DMS79 treated with DMSO at 0.1 percent for 48 hours (cell line): ENCODE measurements around the gene FGF22.
A peak's percentile ranks its signal among the peaks of the same experiment; 100 is the strongest.

ENCODE experiments used
- DNase-seq: peaks from one replicate; lab custom pipeline; 2025; lab: John Stamatoyannopoulos, UW

FGF22 gene

GRCh38 chr19:680287-681028 lies 40.8 kb downstream of the FGF22 start:
- peak; percentile 86 for DNase-seq

- DNase-seq, result no peak
Observed at GRCh38 chr19:681029-682019, 41.6 kb downstream of the FGF22 start.

- DNase-seq, result no peak
Observed at GRCh38 chr19:682678-683320, 43.1 kb downstream of the FGF22 start.

- no peak for DNase-seq
Observed at GRCh38 chr19:685454-685931, 45.8 kb downstream of the FGF22 start.

- no peak for DNase-seq
Observed at GRCh38 chr19:686589-687297, 47.1 kb downstream of the FGF22 start.

GRCh38 chr19:687569-688166 lies 48.0 kb downstream of the FGF22 start:
- DNase-seq, result no peak

- DNase-seq, result no peak
Observed at GRCh38 chr19:688214-688613, 48.5 kb downstream of the FGF22 start.

GRCh38 chr19:688992-689391 lies 49.3 kb downstream of the FGF22 start:
- no peak for DNase-seq

- no peak for DNase-seq
Observed at GRCh38 chr19:690203-690602, 50.5 kb downstream of the FGF22 start.
